ENCODE results near the gene PANX3. TPM values are rescaled to one million over a fixed set of nuclear protein-coding genes. Genes with fewer than 3 reads are reported as not detected.

PANX3 gene
- total RNA-seq, 1 experiment from 2014 or later = not detected

DNA sequence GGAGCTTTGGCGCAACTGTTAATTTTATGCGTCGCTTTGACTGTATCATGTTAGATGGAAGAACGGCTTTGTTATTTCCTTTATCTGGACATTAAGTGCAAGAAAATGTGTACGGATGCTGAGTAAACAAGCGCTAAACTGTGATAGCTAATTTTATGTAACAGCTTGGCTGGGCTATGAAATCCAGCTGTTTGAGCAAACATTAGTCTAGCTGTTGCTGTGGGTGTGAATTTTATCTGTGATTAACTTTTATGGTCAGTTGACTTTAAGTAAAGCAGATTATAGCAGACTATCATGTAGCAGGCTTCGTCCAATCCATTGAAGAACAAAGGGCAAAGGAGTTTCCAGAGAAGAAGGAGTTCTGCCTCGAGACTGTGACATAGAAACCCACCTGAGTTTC lies 27.4 kb upstream of the PANX3 start:
- no peaks in the 10 kb centered on the region for H3K27me3 Mint-ChIP-seq (ENCODE audit: low read depth)
- no peak overlapping the region for H2BK15ac ChIP-seq (ENCODE audit: low read depth, low read length)
- no peak overlapping the region for H3K4ac ChIP-seq (ENCODE audit: low read depth, low read length)
- no peak overlapping the region for H2AFZ ChIP-seq (ENCODE audit: low read length)
- no peak overlapping the region for H3K9ac ChIP-seq (ENCODE audit: extremely low read depth, insufficient read length, low read length)
- no CpG with 5 or more reads among the region's 8 CpGs for WGBS (ENCODE audit: extremely low coverage, insufficient read length, low lambda C conversion rate)
- H3K27ac ChIP-seq (ENCODE audit: insufficient read length, low read depth, low read length) = no peak overlapping the region
- H3K18ac ChIP-seq (ENCODE audit: insufficient read length, low read depth, low read length) = no peak overlapping the region
- H2AK5ac ChIP-seq (ENCODE audit: insufficient read length, low read length) = no peak overlapping the region
- H3K14ac ChIP-seq (ENCODE audit: insufficient read depth, low read length) = no peak overlapping the region
- H4K20me1 ChIP-seq (ENCODE audit: control insufficient read depth, insufficient read depth, insufficient read length) = no peaks in the 10 kb centered on the region
- no peak overlapping the region for H3K27ac Mint-ChIP-seq
- no peak overlapping the region for H3K4me3 Mint-ChIP-seq
- no peaks in the 10 kb centered on the region for H3K4me1 ChIP-seq (ENCODE audit: insufficient read depth, low read length)
- H3K79me1 ChIP-seq (ENCODE audit: insufficient read depth, low read depth, low read length, poor library complexity, severe bottlenecking) = no peaks in the 10 kb centered on the region
- DNase-seq = no peak
- TF ChIP-seq, protein P1, sequence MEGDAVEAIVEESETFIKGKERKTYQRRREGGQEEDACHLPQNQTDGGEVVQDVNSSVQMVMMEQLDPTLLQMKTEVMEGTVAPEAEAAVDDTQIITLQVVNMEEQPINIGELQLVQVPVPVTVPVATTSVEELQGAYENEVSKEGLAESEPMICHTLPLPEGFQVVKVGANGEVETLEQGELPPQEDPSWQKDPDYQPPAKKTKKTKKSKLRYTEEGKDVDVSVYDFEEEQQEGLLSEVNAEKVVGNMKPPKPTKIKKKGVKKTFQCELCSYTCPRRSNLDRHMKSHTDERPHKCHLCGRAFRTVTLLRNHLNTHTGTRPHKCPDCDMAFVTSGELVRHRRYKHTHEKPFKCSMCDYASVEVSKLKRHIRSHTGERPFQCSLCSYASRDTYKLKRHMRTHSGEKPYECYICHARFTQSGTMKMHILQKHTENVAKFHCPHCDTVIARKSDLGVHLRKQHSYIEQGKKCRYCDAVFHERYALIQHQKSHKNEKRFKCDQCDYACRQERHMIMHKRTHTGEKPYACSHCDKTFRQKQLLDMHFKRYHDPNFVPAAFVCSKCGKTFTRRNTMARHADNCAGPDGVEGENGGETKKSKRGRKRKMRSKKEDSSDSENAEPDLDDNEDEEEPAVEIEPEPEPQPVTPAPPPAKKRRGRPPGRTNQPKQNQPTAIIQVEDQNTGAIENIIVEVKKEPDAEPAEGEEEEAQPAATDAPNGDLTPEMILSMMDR (conservative IDR thresholded peaks at IDR 0.05) = no peak
- no peaks in the 10 kb centered on the region for H3K27me3 ChIP-seq (ENCODE audit: insufficient read depth, low read length)
- no peak overlapping the region for H2BK12ac ChIP-seq (ENCODE audit: insufficient read length, low read depth, low read length)
- no peak overlapping the region for H3K4me2 ChIP-seq (ENCODE audit: insufficient read depth, insufficient read length, low read length)
- H3K23me2 ChIP-seq (ENCODE audit: insufficient read length, low read depth, low read length, poor library complexity, severe bottlenecking) = no peaks in the 10 kb centered on the region
- H4K91ac ChIP-seq (ENCODE audit: insufficient read length, low read depth, low read length) = no peak overlapping the region
- H3K9me3 Mint-ChIP-seq = no peaks in the 10 kb centered on the region
- H3T11ph ChIP-seq (ENCODE audit: low read length) = no peak overlapping the region
- no peak overlapping the region for H3K23ac ChIP-seq (ENCODE audit: insufficient read length, low read depth, low read length)
- H4K8ac ChIP-seq (replicated peaks; ENCODE audit: insufficient read length, low read depth, low read length) = no peak overlapping the region
- no peaks in the 10 kb centered on the region for H3K36me3 Mint-ChIP-seq (ENCODE audit: insufficient read depth in 1 of 3, low read depth in 3 of 3)
- H3K9me3 ChIP-seq (ENCODE audit: control insufficient read depth, low read depth, low read length) = no peaks in the 10 kb centered on the region
- H4K5ac ChIP-seq (ENCODE audit: insufficient read length, low read depth, low read length) = no peak overlapping the region
- H3K56ac ChIP-seq (ENCODE audit: insufficient read length, low read depth, low read length) = no peak overlapping the region
- 0 out of 4 replicates have a peak, but pooled peaks cover 0 to 3% of the 10 kb centered on the region in 2 experiments for H3K4me1 Mint-ChIP-seq
- H2BK5ac ChIP-seq (ENCODE audit: insufficient read length, low read length) = no peak overlapping the region
- H2BK120ac ChIP-seq (ENCODE audit: low read depth, low read length, poor library complexity, severe bottlenecking) = no peak overlapping the region
- peak overlapping the region; percentile 45 for H2BK20ac ChIP-seq (ENCODE audit: low read depth, low read length, poor library complexity, severe bottlenecking)
- no peaks in the 10 kb centered on the region for H3K79me2 ChIP-seq (ENCODE audit: insufficient read depth, low read length)
